GM12801 (cell line): ENCODE results near the gene STKLD1.

Experiments
- CTCF ChIP-seq: IDR thresholded peaks from one replicate; pipeline ENCODE4 v1.5.1; 2011; ENCODE audit warnings: control low read depth; ENCODE audit not compliant: insufficient read length; ENCODE audit errors: extremely low read depth

The STKLD1 gene

GRCh38 chr9:133348718-133349573 is 27.2 kb upstream of the STKLD1 start:
- TF ChIP-seq CTCF: no peak

DNA sequence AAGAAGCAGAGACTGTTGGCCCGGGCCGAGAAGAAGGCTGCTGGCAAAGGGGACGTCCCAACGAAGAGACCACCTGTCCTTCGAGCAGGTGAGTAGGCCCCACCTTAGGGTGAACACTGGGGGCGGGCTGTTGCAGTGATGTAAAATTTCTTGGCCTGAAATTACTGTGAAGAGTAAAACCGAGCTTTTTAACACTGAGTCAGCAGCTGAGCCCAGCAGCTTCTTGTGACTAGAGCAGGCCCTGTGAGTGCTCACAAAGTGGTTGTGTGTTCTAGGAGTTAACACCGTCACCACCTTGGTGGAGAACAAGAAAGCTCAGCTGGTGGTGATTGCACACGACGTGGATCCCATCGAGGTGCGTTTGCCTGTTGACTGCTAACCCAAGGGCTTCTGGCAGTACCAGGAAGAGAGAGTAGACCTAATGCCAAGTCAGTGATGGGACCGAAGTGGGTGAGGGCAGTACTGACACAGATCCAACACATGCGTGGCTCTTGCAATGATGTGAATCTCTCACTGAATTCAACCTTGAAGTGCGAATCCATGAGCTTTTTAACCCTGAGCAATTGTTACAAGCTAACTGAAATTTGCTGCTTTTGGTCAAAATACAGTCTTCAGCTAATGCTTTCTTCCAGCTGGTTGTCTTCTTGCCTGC is 26.1 kb upstream of the STKLD1 start:
- no peak for TF ChIP-seq CTCF

DNA sequence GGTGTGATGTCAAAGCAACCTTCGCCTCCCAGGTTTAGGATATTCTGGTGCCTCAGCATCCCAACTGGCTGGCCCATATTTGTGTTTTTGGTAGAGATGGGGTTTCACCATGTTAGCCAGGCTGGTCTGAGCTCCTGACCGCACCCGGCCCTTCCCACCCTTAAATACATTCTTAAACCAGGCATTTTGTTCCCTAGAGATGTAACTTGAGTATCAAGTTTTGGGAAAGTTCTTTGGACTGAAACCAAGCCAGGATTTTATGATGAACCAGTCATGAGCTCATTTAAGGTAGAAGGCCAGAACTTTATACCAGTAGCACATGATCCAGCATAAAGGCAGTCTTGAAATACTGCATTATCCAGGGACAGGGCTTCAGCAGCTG is 24.6 kb upstream of the STKLD1 start:
- no peak for TF ChIP-seq CTCF

DNA sequence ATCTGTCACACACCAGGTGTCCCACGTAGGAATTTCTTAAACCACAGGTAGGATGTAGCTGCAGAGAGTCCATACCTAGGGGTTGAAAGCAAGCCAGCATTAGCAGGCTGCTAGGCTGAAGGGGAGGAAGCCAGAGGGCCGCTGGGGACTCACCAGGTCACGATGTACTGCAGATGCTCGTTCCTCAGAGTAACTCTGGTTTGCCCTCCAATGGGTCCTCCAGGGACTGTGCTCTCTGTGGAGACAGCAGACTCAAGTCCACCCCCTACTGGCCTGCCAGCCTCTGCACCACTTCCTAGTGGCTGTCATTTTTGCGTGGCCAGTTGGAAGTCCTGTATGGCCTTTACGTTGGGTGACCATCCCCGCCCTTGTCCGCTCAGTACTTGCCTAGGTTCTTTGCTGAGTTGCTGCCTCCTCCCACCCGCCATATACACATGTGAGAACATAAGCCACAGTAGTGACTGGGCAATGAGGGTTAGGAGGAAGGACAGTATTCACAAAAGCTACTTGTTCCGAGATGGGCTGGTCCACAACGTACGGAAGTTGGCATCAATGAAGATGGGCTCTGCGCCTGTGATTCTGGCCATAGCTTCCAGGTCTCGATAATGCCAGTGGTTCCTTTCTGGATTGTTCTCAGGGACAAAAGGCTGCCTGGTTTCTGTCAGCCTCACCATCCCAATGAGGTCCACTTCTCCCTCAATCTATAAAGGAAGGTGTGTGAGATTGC is 24.1 kb upstream of the STKLD1 start:
- no peak for TF ChIP-seq CTCF

- no peak for TF ChIP-seq CTCF
These were observed 23.4 kb upstream of the STKLD1 start for GRCh38 chr9:133352635-133353340.

DNA sequence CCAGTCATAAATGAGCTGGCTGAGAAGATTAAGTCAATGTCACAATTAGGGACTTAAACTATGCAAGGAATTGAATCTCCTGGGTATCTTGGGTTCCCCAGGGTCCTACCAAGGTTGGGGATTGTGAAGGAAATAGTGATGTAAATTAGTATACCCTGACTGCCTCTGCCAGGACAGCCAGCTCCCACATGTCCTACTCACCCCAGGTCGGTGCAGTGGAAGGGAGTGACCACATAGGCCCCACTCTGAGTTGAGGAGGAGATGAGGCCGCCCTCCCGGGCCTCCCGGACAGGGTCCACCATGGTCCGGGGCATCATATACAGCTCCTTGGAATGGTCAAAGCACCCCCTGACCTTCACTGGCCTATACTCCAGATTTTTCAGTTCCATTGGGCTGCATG is 22.6 kb upstream of the STKLD1 start:
- no peak for TF ChIP-seq CTCF

- TF ChIP-seq CTCF: no peak
These were observed 21.4 kb upstream of the STKLD1 start for GRCh38 chr9:133354766-133355165.
